Activated CD8-positive, alpha-beta memory T cell treated with anti-CD3 and anti-CD28 coated beads for 36 hours (primary cell): ENCODE measurements around the gene PCCB. TPM values are rescaled to one million over a fixed set of nuclear protein-coding genes. Genes with fewer than 3 reads are reported as not detected.
"Not testable (repeated sequence)": the region's sequence is repeated elsewhere in the genome, so short reads cannot be mapped to it uniquely, and the experiment has no call there.

Source experiments
- CTCF ChIA-PET: fragments of 350-600 bp; sonication (Branson Sonifier 250); formaldehyde crosslinking; loops from one replicate; lab custom pipeline; 2021; ENCODE audit warnings: antibody characterized with exemption; lab: Charles Lee
- POLR2A ChIA-PET: fragments of 350-600 bp; sonication (Branson Sonifier 250); formaldehyde crosslinking; loops from one replicate; lab custom pipeline; 2021; ENCODE audit warnings: antibody characterized with exemption; lab: Charles Lee
- total RNA-seq, 2 experiments: library from RNA; stranded (reverse); gene quantifications; one replicate each; pipeline ENCODE4 v1.2.3, GENCODE V29; 2021

Gene PCCB
- total RNA-seq, 2 experiments from 2014 or later: 50.0 to 51.2 TPM

DNA sequence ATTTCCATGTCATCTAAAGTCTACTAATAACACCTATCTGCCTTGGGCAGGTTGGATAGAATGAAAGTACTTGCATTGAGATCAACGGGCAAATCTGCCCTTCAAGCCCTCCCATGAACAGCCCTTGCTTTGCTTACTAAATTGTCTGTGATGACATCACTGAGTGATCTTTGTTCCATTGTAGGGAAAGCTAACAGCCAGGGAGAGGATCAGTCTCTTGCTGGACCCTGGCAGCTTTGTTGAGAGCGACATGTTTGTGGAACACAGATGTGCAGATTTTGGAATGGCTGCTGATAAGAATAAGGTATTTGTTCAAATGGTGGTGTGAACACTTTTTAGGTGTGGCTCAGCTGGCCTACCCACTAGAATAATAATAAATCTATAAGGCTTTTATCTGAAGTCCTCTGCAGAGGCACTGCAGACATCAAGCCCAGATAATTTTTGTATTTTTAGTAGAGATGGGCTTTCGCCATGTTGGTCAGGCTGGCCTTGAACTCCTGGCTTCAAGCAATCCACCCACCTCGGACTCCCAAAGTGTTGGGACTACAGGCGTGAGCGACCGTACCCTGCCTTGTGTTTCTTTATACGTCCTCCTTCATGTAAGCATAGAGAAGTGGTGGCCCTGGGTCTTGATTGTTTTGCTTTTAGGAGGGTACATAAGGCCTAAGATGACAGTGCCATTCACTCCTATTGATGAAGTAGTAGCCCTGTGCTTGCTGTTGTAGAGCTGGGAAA is 5.7 kb downstream of the PCCB start:
- POLR2A ChIA-PET: no interaction called here
- CTCF ChIA-PET: no interaction called here

DNA sequence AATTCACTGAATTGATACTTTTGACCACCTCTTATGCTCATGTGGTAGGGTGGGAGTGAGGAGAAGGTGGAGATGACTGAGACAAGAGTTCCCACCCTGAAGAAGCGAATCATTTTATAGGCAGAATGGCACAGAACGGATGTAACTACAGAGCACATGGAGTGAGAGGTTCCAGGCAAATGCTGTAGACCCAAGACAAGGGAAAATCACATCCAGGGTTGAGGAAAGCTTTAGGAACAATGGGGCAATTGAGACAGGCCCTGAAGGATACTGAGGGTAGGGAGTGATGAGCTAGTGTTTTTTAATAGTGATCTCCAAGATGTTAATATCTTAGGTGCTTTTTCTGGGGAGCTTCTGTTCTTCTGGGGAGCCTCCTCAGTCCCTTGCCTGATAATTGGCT is 8.1 kb downstream of the PCCB start:
- ChIA-PET POLR2A (interaction anchor here (0.6 kb wide), 1 partner anchor 61 kb away, joined by 3 read pairs; no protein-coding TSS in a partner anchor), CTCF (interaction anchor here (0.6 kb wide), 1 partner anchor 853 kb away, joined by 3 read pairs; no protein-coding TSS in a partner anchor)

DNA sequence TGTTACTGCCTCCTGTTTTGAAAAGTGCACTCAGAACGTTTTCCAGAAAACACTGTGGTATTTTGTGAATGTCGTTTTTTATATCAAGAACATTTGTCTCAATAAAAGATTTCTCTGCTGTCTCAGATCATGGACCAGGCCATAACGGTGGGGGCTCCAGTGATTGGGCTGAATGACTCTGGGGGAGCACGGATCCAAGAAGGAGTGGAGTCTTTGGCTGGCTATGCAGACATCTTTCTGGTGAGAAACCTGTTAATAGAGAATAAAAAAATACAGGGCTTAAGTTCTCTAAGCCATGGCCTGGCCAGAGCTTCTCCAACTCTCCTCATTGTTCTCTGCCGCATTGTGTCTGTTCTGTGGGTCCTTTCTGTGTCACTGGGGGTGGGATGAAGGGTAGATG is 11.7 kb downstream of the PCCB start:
- ChIA-PET CTCF (no interaction called here), POLR2A (no interaction called here)

DNA sequence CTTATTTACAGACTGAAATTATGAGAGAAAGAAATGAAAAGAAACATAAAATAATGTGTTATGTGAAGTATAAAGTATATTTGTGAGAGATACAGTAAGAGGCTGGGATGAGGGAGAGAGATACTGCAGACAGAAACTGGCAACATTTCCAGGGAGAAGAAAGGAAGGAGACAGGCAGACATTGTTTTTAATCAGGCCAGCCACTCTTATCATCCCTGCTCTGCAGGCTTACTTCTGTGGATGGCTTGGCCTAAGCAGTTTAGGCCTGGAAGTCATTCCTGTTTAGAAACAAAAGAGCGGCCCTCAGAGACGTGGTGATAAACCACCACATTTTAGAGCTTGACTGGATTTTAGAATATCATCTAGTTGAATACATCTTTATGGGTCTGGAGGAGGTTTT is 12.4 kb downstream of the PCCB start:
- CTCF ChIA-PET: no interaction called here
- POLR2A ChIA-PET: no interaction called here

DNA sequence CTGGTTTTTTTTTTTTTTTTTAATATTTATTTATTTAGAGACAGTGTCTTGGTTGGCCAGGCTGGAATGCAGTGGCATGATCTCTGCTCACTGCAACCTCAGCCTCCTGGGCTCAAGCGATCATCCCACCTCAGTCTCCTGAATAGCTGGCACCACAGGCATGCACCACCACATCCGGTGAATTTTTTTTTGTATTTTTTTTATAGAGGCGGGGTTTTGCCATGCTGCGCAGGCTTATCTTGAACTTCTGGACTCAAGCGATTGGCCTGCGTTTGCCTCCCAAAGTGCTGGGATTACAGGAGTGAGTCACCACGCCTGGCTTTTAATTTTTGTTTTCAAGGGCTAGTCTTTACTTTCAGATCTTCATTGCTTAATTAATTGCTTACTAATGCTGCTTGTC is 13.1 kb downstream of the PCCB start:
- ChIA-PET POLR2A (no interaction called here), CTCF (no interaction called here)

DNA sequence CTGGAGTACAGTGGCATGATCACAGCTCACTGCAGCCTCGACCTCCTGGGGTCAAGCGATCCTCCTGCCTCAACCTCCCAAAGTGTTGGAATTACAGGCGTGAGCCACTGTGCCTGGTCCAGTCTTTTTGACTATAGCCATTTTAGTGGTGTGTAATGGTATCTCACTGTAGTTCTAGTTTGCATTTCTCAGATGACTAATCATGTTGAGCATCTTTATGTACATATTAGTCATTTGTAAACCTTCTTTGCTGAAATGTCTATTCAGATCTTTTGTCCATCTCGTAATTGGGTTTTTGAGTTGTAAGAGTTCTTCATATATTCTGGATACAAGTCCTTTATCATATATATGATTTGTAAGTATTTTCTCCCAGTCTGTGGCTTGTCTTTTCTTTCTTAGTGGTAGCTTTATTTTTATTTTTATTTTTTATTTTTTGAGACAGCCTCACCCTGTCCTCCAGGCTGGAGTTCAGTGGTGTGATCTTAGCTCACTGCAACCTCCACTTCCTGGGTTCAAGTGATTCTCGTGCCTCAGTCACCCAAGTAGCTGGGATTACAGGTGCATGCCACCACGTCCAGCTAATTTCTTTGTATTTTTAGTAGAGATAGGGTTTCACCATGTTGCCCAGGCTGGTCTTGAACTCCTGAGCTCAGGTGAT is 16.5 kb downstream of the PCCB start:
- POLR2A ChIA-PET: not testable (repeated sequence)

DNA sequence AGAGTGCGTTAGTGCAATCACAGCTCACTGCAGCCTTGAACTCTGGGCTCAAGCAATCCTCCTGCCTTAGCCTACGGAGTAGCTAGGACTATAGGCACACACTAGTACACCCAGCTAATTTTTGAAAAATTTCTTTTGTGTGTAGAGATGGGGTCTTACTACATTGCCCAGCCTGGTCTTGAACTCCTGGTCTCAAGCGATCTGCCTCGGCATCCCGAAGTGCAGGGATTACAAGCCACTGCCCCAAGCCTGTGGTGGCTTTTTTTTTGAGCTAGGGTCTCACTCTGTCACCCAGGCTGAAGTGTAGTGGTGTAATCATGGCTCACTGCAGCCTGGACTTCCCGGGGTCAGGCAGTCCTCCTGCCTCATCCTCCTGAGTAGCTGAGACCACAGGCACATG is 17.1 kb downstream of the PCCB start:
- CTCF ChIA-PET: no interaction called here
- POLR2A ChIA-PET: no interaction called here

More for the DNA sequence above, 16.5 kb downstream of the PCCB start:
- CTCF ChIA-PET: not testable (repeated sequence)

DNA sequence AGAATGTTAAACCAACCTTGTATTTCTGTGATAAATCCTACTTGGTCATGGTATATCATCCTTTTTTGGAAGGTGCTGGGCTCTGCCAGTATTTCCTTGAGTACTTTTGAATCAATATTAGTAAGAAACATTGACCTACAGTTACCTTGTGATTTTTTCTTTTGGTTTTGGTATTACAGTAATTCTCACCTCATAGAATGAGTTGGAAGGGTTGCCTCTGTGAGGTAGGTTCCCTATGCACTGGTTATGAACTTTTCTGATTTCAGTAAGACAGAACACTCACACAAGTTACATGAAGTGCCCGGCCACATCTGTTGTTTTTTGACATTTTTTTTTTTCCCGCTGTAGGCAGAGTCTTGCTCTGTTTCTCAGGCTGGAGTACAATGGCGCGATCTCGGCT is 20.0 kb downstream of the PCCB start:
- POLR2A ChIA-PET: no interaction called here

DNA sequence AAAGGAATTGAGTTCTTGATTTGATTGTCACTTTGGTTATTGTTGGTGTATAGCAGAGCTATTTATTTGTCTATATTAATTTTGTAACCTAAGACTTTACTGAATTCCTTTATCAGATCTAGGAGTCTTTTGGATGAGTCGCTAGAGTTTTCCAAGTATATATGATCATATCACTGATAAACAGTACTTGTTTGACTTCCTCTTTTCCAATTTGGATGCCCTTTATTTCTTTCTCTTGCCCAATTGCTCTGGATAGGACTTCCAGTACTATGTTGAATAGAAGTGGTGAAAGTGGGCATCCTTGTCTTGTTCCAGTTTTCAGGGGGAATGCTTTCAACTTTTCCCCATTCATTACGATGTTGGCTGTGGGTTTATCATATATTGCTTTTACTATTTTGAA is 21.5 kb downstream of the PCCB start:
- CTCF ChIA-PET: interaction anchor here (0.6 kb wide), 1 partner anchor 123 kb away, joined by 3 read pairs; no protein-coding TSS in a partner anchor
- POLR2A ChIA-PET: not testable (repeated sequence)

More for the DNA sequence above, 20.0 kb downstream of the PCCB start:
- CTCF ChIA-PET: no interaction called here

DNA sequence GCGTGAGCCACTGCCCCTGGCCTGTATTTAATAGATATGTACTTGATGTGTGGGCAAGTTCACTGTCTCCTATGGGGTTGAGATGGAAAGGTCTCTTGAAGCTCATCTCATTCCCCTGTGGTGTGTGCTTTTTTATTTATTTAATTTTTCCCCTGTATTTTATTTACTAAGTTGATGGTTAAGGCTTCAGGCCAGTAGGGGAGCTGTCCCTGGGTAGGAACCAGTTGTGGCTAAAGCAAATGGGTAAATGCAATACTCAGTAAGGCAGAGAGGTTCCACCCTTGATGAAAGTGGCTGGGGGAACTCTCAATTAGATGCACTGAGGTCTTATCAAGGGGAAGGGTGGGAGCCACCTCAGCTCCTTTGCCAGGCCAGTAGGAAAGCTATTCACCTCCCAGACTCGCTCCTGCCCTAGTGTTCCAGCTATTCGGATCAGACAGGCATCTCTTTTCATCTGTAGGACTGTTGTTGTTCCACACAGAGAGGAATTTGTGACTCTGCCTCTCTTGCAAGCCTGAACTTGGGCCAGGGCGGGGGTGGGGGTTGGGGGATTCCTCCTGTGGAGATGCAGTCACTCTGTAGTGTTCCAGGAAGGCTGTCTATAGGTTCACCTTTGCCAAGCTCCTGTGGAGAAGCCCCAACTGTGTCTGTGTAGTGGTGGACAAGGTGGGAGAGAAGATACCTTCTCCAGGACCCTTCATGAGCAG is 26.1 kb downstream of the PCCB start:
- CTCF ChIA-PET: no interaction called here
- POLR2A ChIA-PET: no interaction called here

DNA sequence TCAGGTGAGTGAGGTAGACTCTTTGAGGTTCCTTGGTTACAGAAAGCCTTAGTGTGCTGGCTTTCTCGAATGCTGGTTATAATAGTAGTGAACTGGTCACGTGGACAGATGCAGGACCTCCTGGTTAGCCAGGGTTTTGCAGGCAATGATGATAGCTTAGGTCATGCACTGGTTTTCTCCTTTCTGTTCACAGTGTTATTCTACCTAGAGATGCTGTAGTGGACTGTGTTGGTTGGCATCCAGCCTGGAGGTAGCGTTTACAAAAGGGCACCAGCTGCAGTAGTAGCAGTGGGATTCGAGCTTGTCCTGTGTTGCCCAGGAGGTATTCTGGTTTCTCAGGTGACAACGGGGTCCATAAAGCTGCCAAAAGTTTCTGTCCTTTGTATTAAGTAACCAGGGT is 27.0 kb downstream of the PCCB start:
- POLR2A ChIA-PET: no interaction called here

DNA sequence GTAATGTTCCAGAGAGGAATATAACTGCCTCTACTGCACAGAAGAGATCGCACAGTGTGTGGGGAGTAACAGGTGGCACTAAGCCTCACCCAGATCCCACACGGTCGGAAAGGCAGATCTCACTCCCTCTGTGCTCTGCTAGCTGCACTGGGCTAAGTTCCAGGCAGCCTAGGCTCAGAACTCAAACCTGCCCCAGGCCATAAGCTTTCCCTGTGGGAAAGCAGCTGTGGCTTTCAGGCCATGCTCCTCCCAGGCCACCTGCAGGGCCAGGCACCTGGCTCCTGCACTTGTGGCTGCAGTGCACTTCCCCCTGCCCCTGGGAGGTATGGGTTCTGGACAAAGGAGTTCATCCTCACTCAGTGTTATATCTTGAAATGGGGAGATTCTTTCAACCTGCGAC is 27.5 kb downstream of the PCCB start:
- ChIA-PET CTCF (no interaction called here), POLR2A (no interaction called here)

More for the DNA sequence above, 27.0 kb downstream of the PCCB start:
- CTCF ChIA-PET: no interaction called here

DNA sequence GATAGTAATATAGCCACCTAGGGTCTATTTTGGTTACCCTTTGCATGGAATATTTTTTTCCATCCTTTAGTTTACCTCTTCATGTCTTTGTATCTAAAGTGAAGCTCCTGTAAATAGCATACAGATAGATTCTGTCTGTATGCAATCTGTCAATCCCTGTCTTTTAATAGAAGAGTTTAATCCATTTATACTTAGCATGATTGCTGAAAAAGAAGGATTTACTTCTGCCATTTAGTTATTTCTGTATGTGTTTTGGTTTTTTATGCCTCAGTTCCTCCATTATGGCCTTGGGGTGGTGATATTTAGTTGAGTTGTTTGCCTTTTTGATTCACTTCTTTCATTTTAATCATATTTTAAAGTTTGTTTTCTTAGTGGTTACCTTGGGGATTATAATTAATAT is 29.0 kb downstream of the PCCB start:
- ChIA-PET POLR2A (no interaction called here), CTCF (no interaction called here)

DNA sequence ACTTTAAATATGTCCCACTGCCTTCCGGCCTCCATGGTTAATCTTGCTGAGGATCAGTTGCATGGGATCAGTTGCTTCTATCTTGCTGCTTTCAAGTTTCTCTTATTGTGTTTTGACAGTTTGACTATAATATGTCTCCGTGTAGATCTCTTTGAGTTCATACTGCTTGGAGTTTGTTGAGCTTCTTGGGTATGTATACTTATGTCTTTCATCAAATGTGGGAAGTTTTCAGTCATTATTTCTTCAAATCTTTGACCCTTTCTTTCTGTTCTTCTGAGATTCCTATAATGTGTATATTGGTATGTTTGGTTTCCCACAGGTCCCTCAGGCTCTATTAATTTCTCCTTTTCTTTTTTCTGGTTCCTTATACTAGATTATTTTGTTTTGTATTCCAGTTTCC is 30.8 kb downstream of the PCCB start:
- ChIA-PET CTCF (no interaction called here), POLR2A (no interaction called here)

DNA sequence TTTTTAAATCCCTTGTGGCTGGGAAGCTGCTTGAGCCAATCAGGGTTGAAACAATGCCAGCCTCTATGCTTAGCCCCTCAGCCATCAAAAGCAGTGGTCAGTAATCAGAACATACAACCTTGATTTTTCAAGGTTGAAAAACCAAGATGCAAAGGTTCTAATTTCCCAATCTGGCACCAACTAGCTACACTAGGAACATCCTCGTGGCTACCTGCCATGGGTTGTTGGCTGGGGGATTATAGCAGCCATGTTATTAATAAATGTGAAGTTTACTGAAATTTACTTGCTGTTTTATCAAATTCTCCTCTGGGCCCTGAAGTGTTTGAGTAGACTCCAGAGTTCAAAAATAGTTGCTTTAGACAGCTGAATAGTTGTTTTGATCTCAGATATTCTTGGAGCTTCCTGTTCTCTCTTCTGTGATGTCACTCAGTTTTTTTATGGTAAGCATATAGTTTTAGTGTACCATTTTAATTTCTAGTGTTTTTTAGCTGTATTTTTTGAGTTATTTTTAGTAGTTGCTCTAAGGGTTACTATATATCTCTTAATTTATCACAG is 31.9 kb downstream of the PCCB start:
- CTCF ChIA-PET: no interaction called here

DNA sequence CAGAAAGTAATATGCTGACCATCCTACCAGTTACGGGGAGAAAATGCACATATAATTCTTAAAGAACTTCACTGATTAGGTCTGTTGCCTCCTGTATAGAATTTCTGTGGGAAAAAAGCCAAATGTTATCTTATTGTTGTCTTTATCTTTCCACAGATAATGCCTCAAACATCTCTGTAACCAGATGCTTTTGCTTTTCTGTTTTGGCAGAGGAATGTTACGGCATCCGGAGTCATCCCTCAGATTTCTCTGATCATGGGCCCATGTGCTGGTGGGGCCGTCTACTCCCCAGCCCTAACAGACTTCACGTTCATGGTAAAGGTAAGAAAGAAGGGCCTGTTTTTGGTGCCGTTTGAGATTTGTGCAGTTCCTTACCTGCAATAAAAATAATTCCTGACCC is 33.5 kb downstream of the PCCB start:
- ChIA-PET POLR2A (no interaction called here), CTCF (no interaction called here)

More for the DNA sequence above, 31.9 kb downstream of the PCCB start:
- POLR2A ChIA-PET: no interaction called here

DNA sequence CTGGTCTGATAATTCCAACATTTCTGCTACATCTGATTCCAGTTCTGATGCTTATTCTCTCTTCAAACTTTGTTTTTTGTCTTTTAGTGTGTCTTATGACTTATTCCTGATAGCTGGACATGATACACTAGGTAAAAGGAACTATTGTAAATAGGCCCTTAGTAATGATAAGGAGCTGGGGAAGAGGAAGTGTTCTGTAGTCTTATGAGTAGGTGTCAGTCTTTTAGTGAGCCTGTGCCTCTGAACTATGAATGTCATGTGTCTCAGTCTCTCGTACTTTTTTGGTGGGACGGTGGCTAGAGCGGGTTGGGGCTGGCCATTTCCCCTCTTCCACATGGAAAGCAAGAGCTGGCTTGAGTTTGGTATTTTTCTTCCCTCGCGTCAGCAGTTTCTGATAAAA is 41.2 kb downstream of the PCCB start:
- CTCF ChIA-PET: no interaction called here
- POLR2A ChIA-PET: no interaction called here

DNA sequence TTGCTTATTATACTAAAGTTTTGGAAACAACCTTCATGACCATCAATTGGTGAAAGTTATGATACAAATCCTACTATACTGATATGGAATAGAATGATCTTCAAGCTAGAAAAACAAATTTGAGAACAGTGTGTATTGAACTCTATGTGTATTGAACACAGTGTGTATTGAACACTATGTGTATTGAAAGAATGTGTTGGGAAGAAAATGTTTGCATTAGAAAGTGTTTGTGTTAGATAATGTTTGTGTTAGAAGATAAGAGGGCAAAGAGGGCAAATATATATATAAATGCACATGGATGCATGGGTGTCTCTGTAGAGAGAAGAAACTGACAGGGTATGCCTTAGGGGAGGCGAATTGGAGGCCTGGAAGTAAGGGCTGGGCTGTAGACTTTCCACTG is 42.4 kb downstream of the PCCB start:
- POLR2A ChIA-PET: no interaction called here
- CTCF ChIA-PET: no interaction called here

DNA sequence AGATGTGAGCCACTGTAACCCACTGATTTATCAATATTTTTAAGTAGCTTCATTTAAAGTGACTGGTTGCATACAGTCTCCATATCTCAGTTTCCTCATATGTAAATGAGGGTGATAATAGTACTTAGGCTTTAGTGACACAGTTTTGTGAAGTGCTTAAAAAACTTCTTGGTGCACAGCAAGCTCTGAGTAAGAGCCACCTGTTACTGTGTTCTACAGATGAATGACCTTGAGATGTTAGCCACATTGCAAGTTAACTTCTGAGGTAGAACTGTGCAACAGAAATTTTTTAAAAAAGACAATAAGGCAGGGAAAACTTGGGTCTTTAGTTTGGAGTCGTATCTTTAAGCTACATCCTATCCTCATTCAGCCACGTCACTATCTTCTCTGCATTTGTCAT is 43.1 kb downstream of the PCCB start:
- POLR2A ChIA-PET: no interaction called here
- CTCF ChIA-PET: no interaction called here

DNA sequence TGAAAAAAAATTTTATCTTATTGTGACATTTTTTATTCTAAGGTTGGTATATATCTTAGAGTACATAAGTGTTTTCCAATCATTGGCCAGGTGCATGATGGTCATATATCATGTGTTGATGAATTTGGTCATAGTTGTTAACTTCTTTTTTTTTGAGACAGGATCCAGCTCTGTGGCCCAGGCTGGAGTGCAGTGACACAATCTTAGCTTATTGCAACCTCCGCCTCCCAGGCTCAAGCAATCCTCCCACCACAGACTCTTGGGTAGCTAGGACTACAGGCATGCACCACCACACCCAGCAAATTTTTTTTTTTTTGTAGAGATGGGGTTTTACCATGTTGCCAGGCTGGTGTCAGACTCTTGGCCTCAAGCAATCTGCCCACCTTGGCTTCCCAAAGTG is 44.0 kb downstream of the PCCB start:
- POLR2A ChIA-PET: no interaction called here
- CTCF ChIA-PET: no interaction called here
